Stimulated activated naive B cell treated with anti-CD40 and anti-IgM and Interleukin-4, amounts not matched to agents 10 μg/mL and 1 μg/mL and 100 μg/mL, for 72 hours (primary cell): Measurements from ENCODE around the gene ADCK1.

Source experiments
- ATAC-seq, 2 donors: fragments of 150-1000 bp; cut with Tn5 transposase; replicated peaks; 2 replicates each; pipeline ENCODE4 v1.10.0; 2021; ENCODE audit warnings: moderate library complexity in 1 of 2
- DNase-seq: peaks from one replicate; pipeline ENCODE4 v3.0.0; 2021
- H3K27ac Mint-ChIP-seq: one replicate; pipeline ENCODE4 v1.8.0; 2022; ENCODE audit warnings: mild to moderate bottlenecking, mixed read lengths
- H3K27me3 Mint-ChIP-seq, 2 donors: one replicate each; pipeline ENCODE4 v1.8.0; 2022; ENCODE audit warnings: mixed read lengths in 2 of 2
- H3K36me3 Mint-ChIP-seq, 2 donors: one replicate each; pipeline ENCODE4 v1.8.0; 2022; ENCODE audit warnings: mixed read lengths in 2 of 2, mild to moderate bottlenecking in 1 of 2
- H3K4me1 Mint-ChIP-seq, 2 donors: one replicate each; pipeline ENCODE4 v1.8.0; 2022; ENCODE audit warnings: mixed read lengths in 2 of 2, mild to moderate bottlenecking in 1 of 2
- H3K4me3 Mint-ChIP-seq, 2 donors: one replicate each; pipeline ENCODE4 v1.8.0; 2022; ENCODE audit warnings: mild to moderate bottlenecking in 2 of 2, mixed read lengths in 2 of 2, moderate library complexity in 1 of 2
- H3K9me3 Mint-ChIP-seq, 2 donors: one replicate each; pipeline ENCODE4 v1.8.0; 2022; ENCODE audit warnings: mixed read lengths in 2 of 2, mild to moderate bottlenecking in 1 of 2

ADCK1 gene

GRCh38 chr14:77865455-77865854 is 65.5 kb downstream of the ADCK1 start:
- no peaks in the 10 kb centered on the region for H3K4me1 Mint-ChIP-seq
- H3K27ac Mint-ChIP-seq = no peak overlapping the region
- peaks cover 24 to 30% of the 10 kb centered on the region in 2 donors for H3K36me3 Mint-ChIP-seq
- H3K9me3 Mint-ChIP-seq = peaks cover 0 to 8% of the 10 kb centered on the region in 2 donors
- DNase-seq = no peak
- no peak for ATAC-seq
- H3K4me3 Mint-ChIP-seq = no peak overlapping the region
- H3K27me3 Mint-ChIP-seq = no peaks in the 10 kb centered on the region

- DNase-seq (no peak), ATAC-seq (no peak)
- Mint-ChIP-seq H3K9me3 (peaks cover 0 to 8% of the 10 kb centered on the region in 2 donors), H3K4me1 (no peaks in the 10 kb centered on the region), H3K4me3 (no peak overlapping the region), H3K27ac (no peak overlapping the region), H3K36me3 (peaks cover 25 to 30% of the 10 kb centered on the region in 2 donors), H3K27me3 (no peaks in the 10 kb centered on the region)
Observed at GRCh38 chr14:77866932-77867331, 67.0 kb downstream of the ADCK1 start.

GRCh38 chr14:77867476-77867875 is 67.6 kb downstream of the ADCK1 start:
- Mint-ChIP-seq H3K27ac (peak overlapping the region; percentile 32), H3K36me3 (peaks cover 30 to 33% of the 10 kb centered on the region in 2 donors), H3K27me3 (no peaks in the 10 kb centered on the region), H3K4me3 (no peak overlapping the region), H3K4me1 (no peaks in the 10 kb centered on the region), H3K9me3 (peaks cover 0 to 8% of the 10 kb centered on the region in 2 donors)
- ATAC-seq (no peak), DNase-seq (no peak)

GRCh38 chr14:77868552-77869285 is 68.8 kb downstream of the ADCK1 start:
- Mint-ChIP-seq H3K9me3 (peaks cover 4 to 11% of the 10 kb centered on the region in 2 donors), H3K27me3 (no peaks in the 10 kb centered on the region), H3K27ac (no peak overlapping the region), H3K36me3 (peaks cover 38 to 39% of the 10 kb centered on the region in 2 donors), H3K4me1 (no peaks in the 10 kb centered on the region), H3K4me3 (no peak overlapping the region)
- ATAC-seq (no peak), DNase-seq (no peak)

GRCh38 chr14:77869340-77869739 is 69.4 kb downstream of the ADCK1 start:
- Mint-ChIP-seq H3K36me3 (peaks cover 40 to 42% of the 10 kb centered on the region in 2 donors), H3K4me1 (no peaks in the 10 kb centered on the region), H3K27ac (no peak overlapping the region), H3K9me3 (peaks cover 10 to 16% of the 10 kb centered on the region in 2 donors), H3K4me3 (no peak overlapping the region), H3K27me3 (no peaks in the 10 kb centered on the region)
- DNase-seq (no peak), ATAC-seq (peak in 1 of 2 donors; percentile 22)

- ATAC-seq = no peak
Observed at GRCh38 chr14:77870646-77871045, 70.7 kb downstream of the ADCK1 start.

GRCh38 chr14:77872152-77872551 is 72.2 kb downstream of the ADCK1 start:
- Mint-ChIP-seq H3K36me3 (peaks cover 44 to 53% of the 10 kb centered on the region in 2 donors), H3K27ac (no peak overlapping the region), H3K4me1 (no peaks in the 10 kb centered on the region), H3K27me3 (no peaks in the 10 kb centered on the region), H3K4me3 (no peak overlapping the region), H3K9me3 (peaks cover 13 to 28% of the 10 kb centered on the region in 2 donors)
- DNase-seq (no peak), ATAC-seq (no peak)

More at GRCh38 chr14:77870646-77871045, 70.7 kb downstream of the ADCK1 start:
- Mint-ChIP-seq H3K27ac (no peak overlapping the region), H3K4me1 (no peaks in the 10 kb centered on the region), H3K9me3 (peaks cover 15 to 21% of the 10 kb centered on the region in 2 donors), H3K36me3 (peaks cover 45% of the 10 kb centered on the region in 2 donors), H3K27me3 (no peaks in the 10 kb centered on the region), H3K4me3 (no peak overlapping the region)
- no peak for DNase-seq

GRCh38 chr14:77872983-77873382 is 73.1 kb downstream of the ADCK1 start:
- ATAC-seq (no peak), DNase-seq (no peak)
- Mint-ChIP-seq H3K36me3 (peaks cover 44 to 59% of the 10 kb centered on the region in 2 donors), H3K4me3 (no peak overlapping the region), H3K27me3 (no peaks in the 10 kb centered on the region), H3K27ac (no peak overlapping the region), H3K9me3 (peaks cover 13 to 28% of the 10 kb centered on the region in 2 donors), H3K4me1 (no peaks in the 10 kb centered on the region)

- H3K4me3 Mint-ChIP-seq = no peak overlapping the region
- H3K4me1 Mint-ChIP-seq = peaks cover 10 to 16% of the 10 kb centered on the region in 2 donors
- H3K9me3 Mint-ChIP-seq = peaks cover 9 to 23% of the 10 kb centered on the region in 2 donors
- no peaks in the 10 kb centered on the region for H3K27me3 Mint-ChIP-seq
- H3K36me3 Mint-ChIP-seq = peaks cover 26 to 36% of the 10 kb centered on the region in 2 donors
- no peak overlapping the region for H3K27ac Mint-ChIP-seq
- ATAC-seq = no peak
- no peak for DNase-seq
Observed at GRCh38 chr14:77878783-77879182, 78.9 kb downstream of the ADCK1 start.

- DNase-seq (no peak), ATAC-seq (no peak)
- Mint-ChIP-seq H3K36me3 (peaks cover 15 to 24% of the 10 kb centered on the region in 2 donors), H3K27ac (no peak overlapping the region), H3K4me3 (no peak overlapping the region), H3K9me3 (peaks cover 4 to 11% of the 10 kb centered on the region in 2 donors), H3K27me3 (no peaks in the 10 kb centered on the region), H3K4me1 (peaks cover 10 to 16% of the 10 kb centered on the region in 2 donors)
Observed at GRCh38 chr14:77880056-77880455, 80.1 kb downstream of the ADCK1 start.

- Mint-ChIP-seq H3K36me3 (peaks cover 8 to 20% of the 10 kb centered on the region in 2 donors), H3K4me1 (peaks cover 10 to 16% of the 10 kb centered on the region in 2 donors), H3K4me3 (peak overlapping the region in 1 of 2 donors; percentile 8), H3K27ac (peak overlapping the region; percentile 80), H3K9me3 (no peaks in the 10 kb centered on the region), H3K27me3 (no peaks in the 10 kb centered on the region)
- DNase-seq (no peak), ATAC-seq (no peak)
Observed at GRCh38 chr14:77882098-77882497, 82.2 kb downstream of the ADCK1 start.

GRCh38 chr14:77882636-77883035 is 82.7 kb downstream of the ADCK1 start:
- ATAC-seq (peak in 1 of 2 donors; percentile 39), DNase-seq (no peak)
- Mint-ChIP-seq H3K27ac (peak overlapping the region; percentile 80), H3K9me3 (no peaks in the 10 kb centered on the region), H3K27me3 (no peaks in the 10 kb centered on the region), H3K4me1 (peaks cover 10 to 16% of the 10 kb centered on the region in 2 donors), H3K36me3 (peaks cover 9 to 23% of the 10 kb centered on the region in 2 donors), H3K4me3 (peak overlapping the region in 1 of 2 donors; percentile 8)

- peaks cover 10 to 16% of the 10 kb centered on the region in 2 donors for H3K4me1 Mint-ChIP-seq
- no peak overlapping the region for H3K27ac Mint-ChIP-seq
- H3K27me3 Mint-ChIP-seq = no peaks in the 10 kb centered on the region
- H3K36me3 Mint-ChIP-seq = peaks cover 14 to 26% of the 10 kb centered on the region in 2 donors
- no peak overlapping the region for H3K4me3 Mint-ChIP-seq
- no peak for ATAC-seq
- peaks cover 2 to 6% of the 10 kb centered on the region in 2 donors for H3K9me3 Mint-ChIP-seq
- no peak for DNase-seq
Observed at GRCh38 chr14:77883131-77883846, 83.4 kb downstream of the ADCK1 start.

- ATAC-seq = no peak
- H3K9me3 Mint-ChIP-seq = peaks cover 4 to 8% of the 10 kb centered on the region in 2 donors
- no peak overlapping the region for H3K4me3 Mint-ChIP-seq
- no peaks in the 10 kb centered on the region for H3K27me3 Mint-ChIP-seq
- H3K4me1 Mint-ChIP-seq = peaks cover 10 to 16% of the 10 kb centered on the region in 2 donors
- H3K27ac Mint-ChIP-seq = no peak overlapping the region
- peaks cover 18 to 32% of the 10 kb centered on the region in 2 donors for H3K36me3 Mint-ChIP-seq
- no peak for DNase-seq
Observed at GRCh38 chr14:77883847-77884238, 83.9 kb downstream of the ADCK1 start.
